Cardiac muscle cell (in vitro differentiated cells and primary cell): Measurements from ENCODE around the gene AGPS. TPM values are rescaled to one million over a fixed set of nuclear protein-coding genes. Genes with fewer than 3 reads are reported as not detected.
A peak's percentile ranks its signal among the peaks of the same experiment; 100 is the strongest.
"Not testable (repeated sequence)": the region's sequence is repeated elsewhere in the genome, so short reads cannot be mapped to it uniquely, and the experiment has no call there.

Experiments
- DNase-seq, 2 donors: peaks; one replicate each; pipeline versions ENCODE4 v3.0.0 to v3.0.0-alpha.2; 2010 to 2017; ENCODE audit warnings: low read depth in 1 of 2, low spot score in 1 of 2
- H3K27ac ChIP-seq: fragments of 200-600 bp; sonication (generic); 2 replicates; pipeline ENCODE4 v1.5.1; 2016
- H3K27me3 ChIP-seq: fragments of 200-600 bp; sonication (generic); 2 replicates; pipeline ENCODE4 v1.6.0; 2016; ENCODE audit warnings: control low read depth
- H3K36me3 ChIP-seq: fragments of 200-600 bp; sonication (generic); 2 replicates; pipeline ENCODE4 v1.5.1; 2016; ENCODE audit warnings: control low read depth
- H3K4me1 ChIP-seq: fragments of 200-600 bp; sonication (generic); 2 replicates; pipeline ENCODE4 v1.8.1; 2017; ENCODE audit warnings: low read depth, mild to moderate bottlenecking, mixed run types
- H3K4me3 ChIP-seq: fragments of 200-600 bp; sonication (generic); 2 replicates; pipeline ENCODE4 v1.5.1; 2016; ENCODE audit warnings: mild to moderate bottlenecking
- H3K9me3 ChIP-seq: fragments of 200-600 bp; sonication (generic); 2 replicates; pipeline ENCODE4 v1.5.1; 2017; ENCODE audit warnings: low read depth, mild to moderate bottlenecking, control low read depth
- polyA plus RNA-seq: library from polyadenylated mRNA; unstranded; fragments of >200 nt; fragmentation: Nextera tagmentation; extraction: Ambion mirVana; gene quantifications from 2 replicates; pipeline ENCODE4 v1.2.1, GENCODE V29; 2016
- total RNA-seq: library from RNA; depleted of rRNA; stranded (reverse); fragments of >200 nt; gene quantifications from 2 replicates; pipeline ENCODE4 v1.2.3, GENCODE V29; 2016
- TF ChIP-seq, protein P1 (sequence below): IDR thresholded peaks from 2 replicates; pipeline ENCODE4 v1.5.1; 2012; ENCODE audit warnings: low read depth, mild to moderate bottlenecking, low read length

The AGPS gene
- total and polyA plus RNA-seq, 2 experiments from 2014 or later: 13.6 to 86.3 TPM

DNA sequence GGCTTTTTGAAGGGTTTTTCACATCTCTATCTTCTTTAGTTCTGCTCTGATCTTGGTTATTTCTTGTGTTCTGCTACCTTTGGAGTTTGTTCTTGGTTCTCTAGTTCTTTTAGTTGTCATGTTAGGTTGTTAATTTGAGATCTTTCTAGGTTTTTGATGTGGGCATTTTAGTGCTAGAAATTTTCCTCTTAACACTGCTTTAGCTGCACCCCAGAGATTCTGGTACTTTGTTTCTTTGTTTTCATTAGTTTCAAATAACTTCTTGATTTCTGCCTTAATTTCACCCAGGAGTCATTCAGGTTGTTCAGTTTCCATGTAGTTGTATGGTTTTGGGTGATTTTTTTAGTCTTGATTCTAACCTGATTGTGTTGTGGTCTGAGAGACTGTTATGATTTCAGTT, 34.7 kb downstream of the AGPS start:
- Histone ChIP-seq H3K9me3 (no peaks in the 10 kb centered on the region), H3K27me3 (no peaks in the 10 kb centered on the region), H3K27ac (no peak overlapping the region), H3K36me3 (no peaks in the 10 kb centered on the region), H3K4me1 (no peaks in the 10 kb centered on the region), H3K4me3 (no peak overlapping the region)
- TF ChIP-seq, protein P1, sequence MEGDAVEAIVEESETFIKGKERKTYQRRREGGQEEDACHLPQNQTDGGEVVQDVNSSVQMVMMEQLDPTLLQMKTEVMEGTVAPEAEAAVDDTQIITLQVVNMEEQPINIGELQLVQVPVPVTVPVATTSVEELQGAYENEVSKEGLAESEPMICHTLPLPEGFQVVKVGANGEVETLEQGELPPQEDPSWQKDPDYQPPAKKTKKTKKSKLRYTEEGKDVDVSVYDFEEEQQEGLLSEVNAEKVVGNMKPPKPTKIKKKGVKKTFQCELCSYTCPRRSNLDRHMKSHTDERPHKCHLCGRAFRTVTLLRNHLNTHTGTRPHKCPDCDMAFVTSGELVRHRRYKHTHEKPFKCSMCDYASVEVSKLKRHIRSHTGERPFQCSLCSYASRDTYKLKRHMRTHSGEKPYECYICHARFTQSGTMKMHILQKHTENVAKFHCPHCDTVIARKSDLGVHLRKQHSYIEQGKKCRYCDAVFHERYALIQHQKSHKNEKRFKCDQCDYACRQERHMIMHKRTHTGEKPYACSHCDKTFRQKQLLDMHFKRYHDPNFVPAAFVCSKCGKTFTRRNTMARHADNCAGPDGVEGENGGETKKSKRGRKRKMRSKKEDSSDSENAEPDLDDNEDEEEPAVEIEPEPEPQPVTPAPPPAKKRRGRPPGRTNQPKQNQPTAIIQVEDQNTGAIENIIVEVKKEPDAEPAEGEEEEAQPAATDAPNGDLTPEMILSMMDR: no peak
- no peak for DNase-seq

DNA sequence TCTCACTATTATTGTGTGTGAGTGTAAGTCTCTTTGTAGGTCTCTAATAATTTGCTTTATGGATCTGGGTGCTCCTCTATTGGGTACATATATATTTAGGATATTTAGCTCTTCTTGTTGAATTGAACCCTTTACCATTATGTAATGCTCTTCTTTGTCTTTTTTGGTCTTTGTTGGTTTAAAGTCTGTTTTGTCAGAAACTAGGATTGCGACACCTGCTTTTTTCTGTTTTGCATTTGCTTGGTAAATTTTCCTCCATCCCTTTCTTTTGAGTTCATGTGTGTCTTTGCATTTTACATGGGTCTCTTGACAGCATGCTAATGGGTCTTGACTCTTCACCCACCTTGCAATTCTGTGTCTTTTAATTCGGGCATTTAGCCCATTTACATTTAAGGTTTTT, 35.4 kb downstream of the AGPS start:
- H3K4me3 ChIP-seq, H3K4me1 ChIP-seq, H3K36me3 ChIP-seq, H3K27me3 ChIP-seq, H3K27ac ChIP-seq, DNase-seq, H3K9me3 ChIP-seq: not testable (repeated sequence)

DNA sequence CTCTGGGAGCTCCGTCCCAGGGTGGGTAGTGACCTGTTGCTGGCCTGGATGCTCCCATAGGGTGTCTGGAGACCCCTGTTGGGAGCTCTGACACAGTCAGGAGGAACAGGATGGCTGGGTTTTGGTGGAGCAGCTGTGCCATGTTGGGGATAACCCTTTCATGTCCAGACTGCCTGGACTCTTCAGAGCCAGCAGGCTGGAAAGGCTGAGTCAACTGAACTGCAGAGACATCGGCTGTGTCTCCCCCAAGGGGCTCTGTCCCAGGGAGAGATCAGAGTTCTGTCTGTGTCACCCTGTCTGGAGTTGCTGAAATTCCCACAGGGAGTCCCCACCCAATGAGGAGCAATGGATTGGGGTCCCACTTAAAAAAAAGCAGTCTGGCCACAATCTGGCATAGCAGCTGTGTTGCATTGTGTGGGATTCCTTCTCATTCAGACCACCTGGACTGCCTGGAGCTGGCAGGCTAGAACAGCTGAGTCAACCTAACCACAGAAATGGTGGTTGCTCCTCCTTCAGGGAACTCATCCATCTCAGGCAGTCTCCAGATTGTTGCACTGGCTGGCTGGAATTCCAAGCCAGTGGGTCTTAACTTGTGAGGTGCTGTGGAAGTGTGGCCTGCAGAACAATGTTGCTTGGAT, 37.2 kb downstream of the AGPS start:
- peak in 1 of 2 donors; percentile 94 for DNase-seq
- TF ChIP-seq, protein P1: no peak
- H3K36me3 ChIP-seq: no peaks in the 10 kb centered on the region
- H3K9me3 ChIP-seq: no peaks in the 10 kb centered on the region
- H3K27me3 ChIP-seq: no peaks in the 10 kb centered on the region
- H3K4me3 ChIP-seq: no peak overlapping the region
- no peak overlapping the region for H3K27ac ChIP-seq
- no peaks in the 10 kb centered on the region for H3K4me1 ChIP-seq

DNA sequence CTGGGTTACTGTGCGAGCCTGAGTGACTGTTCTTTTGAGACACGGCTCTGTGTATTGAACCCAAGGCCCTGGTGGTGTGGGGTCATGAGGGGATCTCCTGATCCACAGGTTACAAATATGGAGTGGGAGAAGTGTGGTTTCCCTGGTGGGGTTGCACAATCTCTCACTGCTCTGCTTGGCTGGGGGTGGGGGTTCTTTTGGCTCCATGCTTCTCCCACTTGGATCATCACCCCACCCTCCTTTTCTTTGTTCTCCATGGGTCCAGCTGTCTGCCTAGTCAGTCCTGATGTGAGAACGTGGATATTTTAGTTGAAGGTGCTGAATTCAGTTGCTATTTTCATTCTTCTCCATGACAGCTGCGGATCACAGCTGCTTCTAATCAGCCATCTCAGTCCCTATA, 37.8 kb downstream of the AGPS start:
- H3K27me3 ChIP-seq: no peaks in the 10 kb centered on the region
- H3K4me3 ChIP-seq: no peak overlapping the region
- peak in 1 of 2 donors; percentile 43 for DNase-seq
- H3K4me1 ChIP-seq: no peaks in the 10 kb centered on the region
- H3K9me3 ChIP-seq: no peaks in the 10 kb centered on the region
- H3K27ac ChIP-seq: no peak overlapping the region
- H3K36me3 ChIP-seq: no peaks in the 10 kb centered on the region
- TF ChIP-seq, protein P1: no peak

DNA sequence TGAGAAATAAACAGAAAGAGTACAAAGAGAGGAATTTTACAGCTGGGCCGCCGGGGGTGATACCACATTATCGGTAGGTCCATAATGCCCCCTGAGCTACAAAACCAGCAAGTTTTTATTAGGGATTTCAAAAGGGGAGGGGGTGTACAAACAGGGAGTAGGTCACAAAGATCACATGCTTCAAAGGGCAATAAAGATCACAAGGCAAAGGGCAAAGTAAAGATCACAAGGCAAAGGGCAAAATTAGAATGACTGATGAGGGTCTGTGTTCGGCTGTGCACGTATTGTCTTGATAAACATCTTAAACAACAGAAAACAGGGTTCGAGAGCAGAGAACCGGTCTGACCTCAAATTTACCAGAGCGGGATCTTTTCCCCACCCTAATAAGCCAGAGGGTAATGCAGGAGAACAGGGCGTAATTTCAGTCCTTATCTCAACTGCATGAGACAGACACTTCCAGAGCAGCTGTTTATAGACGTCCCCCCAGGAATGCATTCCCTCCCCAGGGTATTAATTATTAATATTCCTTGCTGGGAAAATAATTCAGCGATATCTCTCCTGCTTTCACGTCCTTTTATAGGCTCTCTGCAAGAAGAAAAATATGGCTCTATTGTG, 38.6 kb downstream of the AGPS start:
- H3K27me3 ChIP-seq, DNase-seq, H3K4me3 ChIP-seq, H3K27ac ChIP-seq, H3K9me3 ChIP-seq, H3K36me3 ChIP-seq, H3K4me1 ChIP-seq: not testable (repeated sequence)

DNA sequence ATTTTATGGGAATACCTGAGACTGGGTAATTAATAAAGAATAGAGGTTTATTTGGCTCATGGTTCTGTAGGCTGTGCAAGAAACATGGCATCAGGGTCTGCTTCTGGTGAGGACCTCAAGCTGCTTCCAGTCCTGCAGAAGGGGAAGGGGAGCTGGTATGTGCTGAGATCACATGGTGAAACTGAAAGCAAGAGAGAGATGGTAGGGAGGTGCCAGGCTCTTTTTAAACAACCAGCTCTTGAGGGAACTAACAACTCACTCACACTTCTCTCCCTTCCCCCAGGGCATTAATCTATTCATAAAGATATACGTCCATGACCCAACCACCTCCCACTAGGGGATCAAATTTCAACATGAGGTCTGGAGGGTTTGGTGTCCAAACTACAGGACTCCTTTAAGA, 40.1 kb downstream of the AGPS start:
- no peak for DNase-seq
- Histone ChIP-seq H3K4me3 (no peak overlapping the region), H3K9me3 (no peaks in the 10 kb centered on the region), H3K4me1 (no peaks in the 10 kb centered on the region), H3K27me3 (no peaks in the 10 kb centered on the region), H3K27ac (no peak overlapping the region), H3K36me3 (peaks cover 7% of the 10 kb centered on the region)
- TF ChIP-seq, protein P1: no peak
